Measurements from ENCODE around the gene CACNA2D4. TPM values are rescaled to one million over a fixed set of nuclear protein-coding genes. Genes with fewer than 3 reads are reported as not detected.

Gene CACNA2D4
- total and polyA plus RNA-seq, 12 donors, result 0.54 to 9.1 (median 3.1) TPM

DNA sequence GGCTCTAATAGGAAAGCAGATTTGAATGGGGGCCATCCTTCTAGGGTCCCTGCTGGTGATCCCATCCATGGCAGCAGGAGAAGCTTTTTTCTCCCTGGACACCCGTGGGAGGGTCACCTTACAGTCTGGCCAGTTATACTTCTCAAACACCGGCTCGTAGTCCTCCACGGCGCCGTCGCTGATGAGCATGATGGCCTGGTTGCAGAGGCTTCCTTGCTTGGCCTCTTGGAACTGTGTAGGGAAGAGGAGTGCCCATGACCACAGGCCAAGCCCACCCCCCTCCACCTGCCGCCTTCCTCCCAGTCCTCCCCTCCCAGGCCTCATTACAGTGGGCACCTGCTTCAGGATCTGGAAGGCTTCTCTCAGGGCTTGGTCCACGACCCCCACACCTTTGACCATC lies 33.8 kb downstream of the CACNA2D4 start:
- Histone ChIP-seq H3K36me3 (replicated peaks in 1 of 2) (no peaks in the 10 kb centered on the region), H3K27me3 (no peaks in the 10 kb centered on the region), H3K4me1 (replicated peaks in 1 of 2) (no peaks in the 10 kb centered on the region), H3K9me3 (replicated peaks in 1 of 3) (no peaks in the 10 kb centered on the region), H3K27ac (no peak overlapping the region), H3K4me3 (no peak overlapping the region)
- intact Hi-C loops (cut with DNase I), result no loop called here
- WGBS, 4 donors, result 88 to 94% (median 91%) methylated on average over 9 of the region's 9 CpGs
- TF ChIP-seq POLR2A (IDR thresholded peaks at IDR 0.05), result no peak
- TF ChIP-seq, protein P1, sequence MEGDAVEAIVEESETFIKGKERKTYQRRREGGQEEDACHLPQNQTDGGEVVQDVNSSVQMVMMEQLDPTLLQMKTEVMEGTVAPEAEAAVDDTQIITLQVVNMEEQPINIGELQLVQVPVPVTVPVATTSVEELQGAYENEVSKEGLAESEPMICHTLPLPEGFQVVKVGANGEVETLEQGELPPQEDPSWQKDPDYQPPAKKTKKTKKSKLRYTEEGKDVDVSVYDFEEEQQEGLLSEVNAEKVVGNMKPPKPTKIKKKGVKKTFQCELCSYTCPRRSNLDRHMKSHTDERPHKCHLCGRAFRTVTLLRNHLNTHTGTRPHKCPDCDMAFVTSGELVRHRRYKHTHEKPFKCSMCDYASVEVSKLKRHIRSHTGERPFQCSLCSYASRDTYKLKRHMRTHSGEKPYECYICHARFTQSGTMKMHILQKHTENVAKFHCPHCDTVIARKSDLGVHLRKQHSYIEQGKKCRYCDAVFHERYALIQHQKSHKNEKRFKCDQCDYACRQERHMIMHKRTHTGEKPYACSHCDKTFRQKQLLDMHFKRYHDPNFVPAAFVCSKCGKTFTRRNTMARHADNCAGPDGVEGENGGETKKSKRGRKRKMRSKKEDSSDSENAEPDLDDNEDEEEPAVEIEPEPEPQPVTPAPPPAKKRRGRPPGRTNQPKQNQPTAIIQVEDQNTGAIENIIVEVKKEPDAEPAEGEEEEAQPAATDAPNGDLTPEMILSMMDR (IDR thresholded peaks at IDR 0.05), result no peak
- DNase-seq, result no peak

DNA sequence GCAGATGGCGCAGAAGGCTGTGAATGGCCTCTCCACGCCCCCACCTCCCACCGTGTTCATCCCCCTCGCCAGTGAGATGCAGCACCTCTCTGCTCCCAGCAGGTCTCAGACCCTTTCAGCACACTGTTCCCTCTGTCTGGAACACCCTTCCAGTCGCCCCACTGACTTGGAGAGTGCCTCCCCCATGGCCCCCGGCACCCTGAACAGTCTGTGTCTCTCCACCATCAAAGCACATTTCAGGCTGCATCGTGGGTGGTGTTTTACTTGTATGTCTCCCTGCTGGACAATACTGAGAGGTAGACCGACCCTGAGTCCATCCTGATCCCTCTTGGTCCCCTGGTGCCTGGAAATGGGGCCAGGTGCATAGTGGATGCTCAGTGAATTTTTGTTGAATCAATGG lies 34.9 kb downstream of the CACNA2D4 start:
- no peak for TF ChIP-seq POLR2A (IDR thresholded peaks at IDR 0.05)
- TF ChIP-seq, protein P1 (IDR thresholded peaks at IDR 0.05), result no peak
- Histone ChIP-seq H3K27me3 (no peaks in the 10 kb centered on the region), H3K4me1 (replicated peaks in 1 of 2) (no peaks in the 10 kb centered on the region), H3K27ac (no peak overlapping the region), H3K4me3 (no peak overlapping the region), H3K36me3 (replicated peaks in 1 of 2) (no peaks in the 10 kb centered on the region), H3K9me3 (replicated peaks in 1 of 3) (no peaks in the 10 kb centered on the region)
- no peak for DNase-seq
- WGBS, 4 donors, result 68 to 82% (median 79%) methylated on average over 7 to 8 of the region's 8 CpGs
- intact Hi-C loops (cut with DNase I), result no loop called here

DNA sequence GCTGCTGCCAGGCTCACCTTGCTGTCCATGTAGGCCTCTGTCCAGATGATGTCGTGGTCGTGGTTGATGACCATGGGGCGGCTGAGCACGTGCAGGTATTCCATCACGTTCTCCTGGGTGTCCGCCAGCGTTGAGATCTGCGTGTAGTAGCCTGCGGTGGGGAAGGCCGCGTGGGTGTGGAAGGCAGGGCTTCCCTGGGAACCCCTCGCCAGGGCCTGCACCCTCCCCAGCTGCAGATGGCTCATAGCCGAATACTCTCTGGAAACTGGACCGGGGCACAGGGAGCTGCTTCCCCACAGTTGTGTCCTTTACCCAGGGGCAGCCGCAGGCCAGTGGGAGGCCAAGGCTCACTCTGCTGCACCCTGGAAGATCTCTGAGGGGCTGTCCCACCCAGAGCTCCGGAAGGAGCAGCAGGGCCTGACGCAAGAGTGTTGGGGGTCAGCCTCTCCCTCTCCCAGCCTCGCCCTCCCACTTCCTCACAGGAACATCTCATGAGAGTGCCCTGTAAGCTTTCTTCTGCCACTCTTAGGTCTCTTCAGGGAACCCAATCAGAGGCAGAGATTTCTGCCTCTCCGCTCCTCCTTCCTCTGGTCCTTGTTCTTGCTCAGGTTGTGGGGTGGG lies 35.5 kb downstream of the CACNA2D4 start:
- DNase-seq, result no peak
- Histone ChIP-seq H3K27me3 (no peaks in the 10 kb centered on the region), H3K4me1 (replicated peaks in 1 of 2) (no peaks in the 10 kb centered on the region), H3K4me3 (no peak overlapping the region), H3K9me3 (replicated peaks in 1 of 3) (no peaks in the 10 kb centered on the region), H3K27ac (no peak overlapping the region), H3K36me3 (replicated peaks in 1 of 2) (no peaks in the 10 kb centered on the region)
- TF ChIP-seq POLR2A (IDR thresholded peaks at IDR 0.05), result no peak
- TF ChIP-seq, protein P1 (IDR thresholded peaks at IDR 0.05), result no peak
- intact Hi-C loops (cut with DNase I), result no loop called here
- WGBS, 4 donors, result 85 to 93% (median 89%) methylated on average over 7 to 19 of the region's 19 CpGs

DNA sequence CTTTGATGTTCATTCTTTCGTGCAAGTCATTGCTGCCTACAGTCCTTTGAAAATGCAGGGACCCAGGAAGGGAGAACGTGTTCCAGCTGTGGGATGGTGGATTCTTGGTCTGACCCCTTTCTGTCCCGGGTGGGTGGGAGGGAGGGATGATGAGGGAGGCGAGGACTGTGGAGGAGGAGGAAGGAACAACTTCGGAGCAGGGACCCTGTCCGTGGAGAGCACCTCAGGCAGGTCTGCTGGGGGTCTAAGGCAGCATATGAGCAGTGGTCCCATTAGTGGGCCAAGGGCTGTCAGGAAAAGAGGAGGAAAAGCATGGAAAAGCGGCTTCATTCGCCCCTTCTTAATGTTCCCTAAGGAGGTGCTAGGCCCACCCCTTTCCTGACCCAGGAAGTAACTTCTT lies 36.0 kb downstream of the CACNA2D4 start:
- H3K4me1 ChIP-seq (replicated peaks in 1 of 2), result no peaks in the 10 kb centered on the region
- H3K36me3 ChIP-seq (replicated peaks in 1 of 2), result no peaks in the 10 kb centered on the region
- intact Hi-C loops (cut with DNase I), result no loop called here
- no peaks in the 10 kb centered on the region for H3K27me3 ChIP-seq
- H3K9me3 ChIP-seq (replicated peaks in 1 of 3), result no peaks in the 10 kb centered on the region
- no peak for DNase-seq
- no peak overlapping the region for H3K4me3 ChIP-seq
- 62 to 85% (median 84%) methylated on average over 8 of the region's 8 CpGs for WGBS, 4 donors
- TF ChIP-seq POLR2A (IDR thresholded peaks at IDR 0.05), result no peak
- TF ChIP-seq, protein P1 (IDR thresholded peaks at IDR 0.05), result no peak
- no peak overlapping the region for H3K27ac ChIP-seq

All from adrenal gland (tissue), 12 donors.